Measurements from ENCODE around the gene WFDC5.

Gene WFDC5

DNA sequence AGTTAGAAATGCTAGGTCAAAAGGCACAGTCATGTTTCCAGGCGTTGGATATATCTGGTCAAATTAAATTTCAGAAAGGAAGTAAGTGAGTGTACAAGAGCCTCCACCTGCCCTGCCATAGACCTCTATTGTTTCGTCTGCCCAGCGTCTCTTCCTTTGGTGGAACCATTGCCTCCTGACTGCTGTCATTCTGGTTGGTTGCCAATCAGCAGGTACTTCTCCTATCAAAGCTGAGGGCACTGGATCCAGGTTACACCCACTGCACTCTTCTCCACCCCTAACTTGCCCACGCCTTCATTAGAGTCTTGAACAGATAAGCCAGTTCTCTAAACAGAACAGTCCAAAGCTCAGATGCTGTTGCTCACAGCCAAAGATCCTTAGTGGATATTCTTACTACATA lies 2.6 kb upstream of the WFDC5 start:
- H3K4me3 ChIP-seq (ENCODE audit: low read depth, low read length): no peak overlapping the region
- no peak for DNase-seq (ENCODE audit: low read depth)
- in situ Hi-C loops (cut with HindIII; ENCODE audit: low sequenced_read_pairs): no loop called here
- TF ChIP-seq, protein P1, sequence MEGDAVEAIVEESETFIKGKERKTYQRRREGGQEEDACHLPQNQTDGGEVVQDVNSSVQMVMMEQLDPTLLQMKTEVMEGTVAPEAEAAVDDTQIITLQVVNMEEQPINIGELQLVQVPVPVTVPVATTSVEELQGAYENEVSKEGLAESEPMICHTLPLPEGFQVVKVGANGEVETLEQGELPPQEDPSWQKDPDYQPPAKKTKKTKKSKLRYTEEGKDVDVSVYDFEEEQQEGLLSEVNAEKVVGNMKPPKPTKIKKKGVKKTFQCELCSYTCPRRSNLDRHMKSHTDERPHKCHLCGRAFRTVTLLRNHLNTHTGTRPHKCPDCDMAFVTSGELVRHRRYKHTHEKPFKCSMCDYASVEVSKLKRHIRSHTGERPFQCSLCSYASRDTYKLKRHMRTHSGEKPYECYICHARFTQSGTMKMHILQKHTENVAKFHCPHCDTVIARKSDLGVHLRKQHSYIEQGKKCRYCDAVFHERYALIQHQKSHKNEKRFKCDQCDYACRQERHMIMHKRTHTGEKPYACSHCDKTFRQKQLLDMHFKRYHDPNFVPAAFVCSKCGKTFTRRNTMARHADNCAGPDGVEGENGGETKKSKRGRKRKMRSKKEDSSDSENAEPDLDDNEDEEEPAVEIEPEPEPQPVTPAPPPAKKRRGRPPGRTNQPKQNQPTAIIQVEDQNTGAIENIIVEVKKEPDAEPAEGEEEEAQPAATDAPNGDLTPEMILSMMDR (IDR thresholded peaks at IDR 0.05; ENCODE audit: low read depth, low read length, missing control alignments): no peak

DNA sequence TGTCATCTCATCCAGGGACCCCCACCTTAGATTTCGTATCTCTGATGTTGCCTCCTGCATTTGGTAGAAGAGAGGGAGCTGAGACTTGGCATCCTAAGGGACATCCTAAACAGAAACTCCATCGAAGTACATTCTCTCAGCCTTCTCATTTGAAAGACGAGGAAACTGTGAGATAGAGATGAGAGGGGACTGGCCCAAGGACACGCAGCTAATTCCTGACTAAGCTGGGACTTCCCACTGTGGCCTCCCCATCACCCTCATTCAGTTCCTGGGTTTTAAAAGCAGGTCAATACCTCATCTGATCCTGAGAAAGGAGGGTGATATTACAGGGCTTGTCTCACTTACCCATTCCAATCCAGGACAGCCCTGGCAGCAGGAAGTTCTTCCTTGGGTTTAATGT lies 855 bp upstream of the WFDC5 start:
- in situ Hi-C loops (cut with HindIII; ENCODE audit: low sequenced_read_pairs): no loop called here
- TF ChIP-seq, protein P1 (IDR thresholded peaks at IDR 0.05; ENCODE audit: low read depth, low read length, missing control alignments): no peak
- no peak overlapping the region for H3K4me3 ChIP-seq (ENCODE audit: low read depth, low read length)
- no peak for DNase-seq (ENCODE audit: low read depth)

- in situ Hi-C loops (cut with HindIII; ENCODE audit: low sequenced_read_pairs): no loop called here
- TF ChIP-seq, protein P1 (IDR thresholded peaks at IDR 0.05; ENCODE audit: low read depth, low read length, missing control alignments): no peak
- no peak for DNase-seq (ENCODE audit: low read depth)
- H3K4me3 ChIP-seq (ENCODE audit: low read depth, low read length): no peak overlapping the region
Measured at GRCh38 chr20:45115386-45115774, 406 bp upstream of the WFDC5 start.

DNA sequence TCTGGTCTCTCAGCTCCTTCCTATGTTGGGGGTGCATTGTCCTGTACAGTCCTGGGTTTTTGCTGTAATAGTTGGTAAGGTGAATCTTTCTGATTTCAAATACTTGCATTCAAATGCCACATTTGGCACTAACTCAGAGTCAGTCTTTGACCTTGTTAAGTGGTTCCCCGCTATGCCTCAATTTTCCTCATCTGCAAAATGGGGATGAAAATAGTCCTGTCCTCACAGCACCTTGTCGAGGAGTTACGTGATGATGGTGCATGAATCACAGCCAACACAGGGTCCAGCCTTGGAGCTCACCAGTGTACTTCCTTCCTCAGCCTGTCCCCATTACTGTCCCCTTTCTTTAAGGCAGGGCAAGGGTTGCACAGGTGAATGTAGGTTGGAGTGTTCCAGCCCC lies 1.1 kb downstream of the WFDC5 start:
- TF ChIP-seq, protein P1 (IDR thresholded peaks at IDR 0.05; ENCODE audit: low read depth, low read length, missing control alignments): no peak
- no peak overlapping the region for H3K4me3 ChIP-seq (ENCODE audit: low read depth, low read length)
- in situ Hi-C loops (cut with HindIII; ENCODE audit: low sequenced_read_pairs): no loop called here
- no peak for DNase-seq (ENCODE audit: low read depth)

GRCh38 chr20:45112754-45113153 lies 2.2 kb downstream of the WFDC5 start:
- TF ChIP-seq, protein P1 (IDR thresholded peaks at IDR 0.05; ENCODE audit: low read depth, low read length, missing control alignments): no peak
- in situ Hi-C loops (cut with HindIII; ENCODE audit: low sequenced_read_pairs): no loop called here
- no peak for DNase-seq (ENCODE audit: low read depth)
- H3K4me3 ChIP-seq (ENCODE audit: low read depth, low read length): no peak overlapping the region

DNA sequence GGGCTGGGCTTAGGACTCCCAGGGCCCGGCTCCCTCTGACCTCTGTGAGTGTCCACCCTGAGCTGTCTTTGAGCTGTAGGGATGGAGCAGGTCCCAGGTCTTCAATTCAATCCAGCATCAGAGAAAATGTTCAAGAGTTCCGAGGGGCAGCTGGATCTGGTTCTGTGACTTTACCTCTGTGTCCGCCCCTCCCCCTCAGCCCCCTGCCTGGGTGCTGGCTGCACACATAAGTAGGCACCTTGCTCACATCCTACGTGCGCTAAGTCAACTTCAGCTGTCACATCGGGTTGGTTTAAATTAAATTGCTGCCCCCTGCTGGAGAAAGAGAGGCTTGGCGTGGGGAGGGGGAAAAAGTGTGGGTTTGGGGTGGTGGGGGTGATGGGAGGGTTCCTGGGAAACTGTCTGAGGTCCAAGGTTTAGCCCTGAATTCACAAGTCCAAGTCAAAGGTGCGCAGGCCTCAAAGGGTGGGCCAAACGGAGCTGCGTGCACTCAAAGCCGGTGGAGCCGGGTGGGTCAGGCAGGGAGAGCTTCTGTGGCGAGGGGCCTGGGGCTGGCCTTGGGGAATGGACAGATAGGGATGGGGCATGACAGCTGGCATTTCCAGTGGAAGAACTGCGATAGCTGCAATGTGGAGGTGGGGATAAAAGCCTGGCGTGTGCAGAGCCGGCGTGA lies 3.0 kb downstream of the WFDC5 start:
- in situ Hi-C loops (cut with HindIII; ENCODE audit: low sequenced_read_pairs): no loop called here
- DNase-seq (ENCODE audit: low read depth): no peak
- TF ChIP-seq, protein P1 (IDR thresholded peaks at IDR 0.05; ENCODE audit: low read depth, low read length, missing control alignments): peak; percentile 56

More for the DNA sequence above, 3.0 kb downstream of the WFDC5 start:
- no peak overlapping the region for H3K4me3 ChIP-seq (ENCODE audit: low read depth, low read length)

Measured in astrocyte of the cerebellum (primary cell).